GM10248 (cell line): ENCODE results near the gene ZPBP2.
"Not testable (repeated sequence)": the region's sequence is repeated elsewhere in the genome, so short reads cannot be mapped to it uniquely, and the experiment has no call there.

Experiments used
- CTCF ChIA-PET: fragments of 300-600 bp; sonication (Branson Sonifier 250); formaldehyde crosslinking; extraction: SDS; loops from one replicate; lab custom pipeline; 2021; ENCODE audit warnings: antibody characterized with exemption; lab: Yijun Ruan, JAX
- POLR2A ChIA-PET: fragments of 350-650 bp; sonication (Branson Sonifier 250); formaldehyde crosslinking; extraction: SDS; loops from one replicate; lab custom pipeline; 2020; ENCODE audit warnings: antibody characterized with exemption; lab: Yijun Ruan, JAX
- DNase-seq: peaks from one replicate; pipeline ENCODE4 v3.0.0; 2012; ENCODE audit errors: extremely low spot score
- TF ChIP-seq, protein P1 (sequence below): IDR thresholded peaks from 2 replicates; pipeline ENCODE4 v1.5.1; 2012; ENCODE audit warnings: mild to moderate bottlenecking, low read depth; ENCODE audit errors: extremely low read depth, missing control alignments, control extremely low read depth

The ZPBP2 gene

DNA sequence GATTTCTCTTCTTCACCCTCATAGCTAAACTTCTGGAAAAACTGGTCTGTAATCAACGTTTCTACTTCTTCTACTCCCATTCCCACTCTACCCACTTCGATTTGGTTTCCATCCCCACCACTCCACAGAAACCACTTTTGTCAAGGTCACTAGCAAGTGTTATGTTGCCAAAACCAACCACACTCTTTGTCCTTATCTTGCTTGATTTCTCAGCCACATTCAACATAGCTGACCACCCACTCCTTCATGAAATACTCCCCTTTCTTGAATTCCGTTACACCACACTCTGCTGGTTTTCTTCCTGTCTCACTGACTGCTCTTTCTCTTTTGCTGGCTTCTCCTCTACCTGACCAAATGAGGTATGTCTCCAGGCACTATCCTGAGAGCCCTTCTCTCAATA is 15.8 kb upstream of the ZPBP2 start:
- CTCF ChIA-PET: interaction anchor here (1.1 to 1.4 kb wide), 3 partner anchors 9 to 31 kb away, joined by 3 to 5 read pairs (median 4); no protein-coding TSS in a partner anchor
- TF ChIP-seq, protein P1, sequence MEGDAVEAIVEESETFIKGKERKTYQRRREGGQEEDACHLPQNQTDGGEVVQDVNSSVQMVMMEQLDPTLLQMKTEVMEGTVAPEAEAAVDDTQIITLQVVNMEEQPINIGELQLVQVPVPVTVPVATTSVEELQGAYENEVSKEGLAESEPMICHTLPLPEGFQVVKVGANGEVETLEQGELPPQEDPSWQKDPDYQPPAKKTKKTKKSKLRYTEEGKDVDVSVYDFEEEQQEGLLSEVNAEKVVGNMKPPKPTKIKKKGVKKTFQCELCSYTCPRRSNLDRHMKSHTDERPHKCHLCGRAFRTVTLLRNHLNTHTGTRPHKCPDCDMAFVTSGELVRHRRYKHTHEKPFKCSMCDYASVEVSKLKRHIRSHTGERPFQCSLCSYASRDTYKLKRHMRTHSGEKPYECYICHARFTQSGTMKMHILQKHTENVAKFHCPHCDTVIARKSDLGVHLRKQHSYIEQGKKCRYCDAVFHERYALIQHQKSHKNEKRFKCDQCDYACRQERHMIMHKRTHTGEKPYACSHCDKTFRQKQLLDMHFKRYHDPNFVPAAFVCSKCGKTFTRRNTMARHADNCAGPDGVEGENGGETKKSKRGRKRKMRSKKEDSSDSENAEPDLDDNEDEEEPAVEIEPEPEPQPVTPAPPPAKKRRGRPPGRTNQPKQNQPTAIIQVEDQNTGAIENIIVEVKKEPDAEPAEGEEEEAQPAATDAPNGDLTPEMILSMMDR: no peak
- DNase-seq: peak; percentile 22
- POLR2A ChIA-PET: no interaction called here

DNA sequence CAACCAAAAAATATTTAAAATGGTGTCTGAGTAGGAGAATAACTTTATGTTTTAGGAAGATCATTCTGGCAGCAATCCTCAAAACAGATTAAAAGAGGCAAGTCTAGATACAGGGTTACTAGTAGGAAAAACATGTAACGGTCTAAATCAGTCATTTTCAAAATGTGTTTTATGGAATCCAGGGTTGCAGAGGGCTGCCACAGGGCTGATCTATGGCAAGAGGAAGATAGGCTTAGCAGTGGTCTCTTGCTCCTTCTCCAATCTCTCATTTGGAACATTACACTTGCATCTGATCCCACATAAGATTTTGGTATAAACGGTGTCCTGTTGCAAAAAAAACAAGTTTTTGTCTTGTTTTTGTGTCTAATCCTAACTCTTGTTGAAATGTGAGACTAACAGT is 13.1 kb upstream of the ZPBP2 start:
- ChIA-PET POLR2A (no interaction called here), CTCF (no interaction called here)
- DNase-seq: no peak
- TF ChIP-seq, protein P1: no peak

DNA sequence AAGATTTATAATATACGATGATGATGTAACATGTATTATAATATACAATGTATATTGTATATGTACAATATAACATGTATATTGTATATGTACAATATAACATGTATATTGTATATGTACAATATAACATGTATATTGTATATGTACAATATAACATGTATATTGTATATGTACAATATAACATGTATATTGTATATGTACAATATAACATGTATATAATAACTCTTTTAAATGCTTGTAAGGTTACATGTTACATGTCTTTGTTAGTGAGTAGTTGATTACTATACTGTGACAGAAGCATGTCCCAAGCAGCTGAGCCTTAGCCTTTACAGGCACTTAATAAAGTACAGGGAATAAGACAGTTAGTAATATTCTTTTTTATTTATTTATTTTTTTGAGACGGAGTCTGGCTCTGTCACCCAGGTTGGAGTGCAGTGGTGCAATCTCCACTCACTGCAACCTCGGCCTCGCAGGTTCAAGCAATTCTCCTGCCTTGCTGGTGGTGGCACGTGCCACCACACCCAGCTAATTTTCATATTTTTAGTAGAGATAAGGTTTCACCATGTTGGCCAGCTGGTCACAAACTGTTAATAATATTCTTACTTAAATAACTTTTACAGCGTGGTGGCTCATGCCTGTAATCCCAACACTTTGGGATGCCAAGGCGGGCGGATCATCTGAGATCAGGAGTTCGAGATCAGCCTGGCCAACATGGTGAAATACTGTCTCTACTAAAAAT is 11.9 kb upstream of the ZPBP2 start:
- POLR2A ChIA-PET, DNase-seq: not testable (repeated sequence)
- CTCF ChIA-PET: interaction anchor here (1.0 kb wide), 1 partner anchor 9 kb away, joined by 4 read pairs; no protein-coding TSS in a partner anchor

DNA sequence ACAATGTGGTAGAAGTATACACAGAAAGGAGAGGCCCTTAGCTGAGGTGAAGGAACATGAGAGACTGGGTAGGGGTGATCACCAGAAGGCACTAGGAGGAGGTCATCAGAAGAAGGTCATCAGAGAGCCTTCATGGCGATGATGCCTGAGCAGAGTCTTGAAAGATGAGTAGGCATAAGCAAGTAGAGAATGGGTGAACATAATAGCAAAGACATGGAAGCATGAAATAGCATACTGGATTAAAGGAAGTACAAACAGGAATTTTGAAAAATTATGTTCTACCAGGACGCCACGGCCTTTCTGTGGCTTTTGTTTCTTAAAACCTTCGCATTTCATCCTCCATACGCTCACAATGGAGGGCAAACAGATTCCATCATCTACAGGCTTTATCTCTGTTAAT is 6.8 kb upstream of the ZPBP2 start:
- TF ChIP-seq, protein P1: no peak
- ChIA-PET CTCF (interaction anchor here (0.8 to 2.1 kb wide), 11 partner anchors 10 to 240 kb away, joined by 3 to 8 read pairs (median 3); no protein-coding TSS in a partner anchor), POLR2A (no interaction called here)
- DNase-seq: no peak

DNA sequence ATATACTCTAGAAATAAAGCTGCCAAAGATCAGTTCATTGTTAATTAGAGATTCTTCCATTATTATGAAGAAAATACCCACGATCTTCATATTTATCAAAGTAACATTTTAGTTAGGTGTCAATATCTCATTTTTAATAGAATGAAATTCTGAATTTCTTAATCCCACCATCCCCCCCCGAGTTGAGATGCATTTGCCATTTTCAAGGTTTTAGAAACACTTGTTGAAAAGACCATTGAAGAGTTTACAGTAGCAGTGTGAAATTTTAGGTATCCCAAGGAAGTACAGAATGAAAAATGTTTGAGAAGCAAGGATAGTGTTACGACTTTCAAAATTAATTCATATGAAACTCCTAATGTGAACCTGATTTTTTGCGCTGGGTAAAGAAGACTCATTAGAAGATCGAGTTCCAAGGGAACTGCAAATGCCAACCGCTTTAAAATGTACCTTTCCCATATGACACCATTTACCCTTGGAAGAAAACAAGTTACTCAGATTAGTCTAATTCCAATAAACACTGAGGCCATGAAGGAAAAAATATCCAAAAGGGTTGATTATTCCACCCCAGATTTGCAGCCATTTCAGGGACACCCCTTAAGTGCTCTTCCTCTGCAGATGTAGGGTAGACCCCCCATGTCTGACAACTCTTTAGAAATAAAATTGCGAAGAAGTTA is 4.6 kb upstream of the ZPBP2 start:
- no peak for DNase-seq
- ChIA-PET POLR2A (interaction anchor here (0.6 kb wide), 1 partner anchor 61 kb away, joined by 6 read pairs; no protein-coding TSS in a partner anchor), CTCF (interaction anchor here (1.0 to 2.2 kb wide), 7 partner anchors 17 to 134 kb away, joined by 3 to 8 read pairs (median 5); partner anchors contain the start of gene MIEN1)
- TF ChIP-seq, protein P1: no peak

DNA sequence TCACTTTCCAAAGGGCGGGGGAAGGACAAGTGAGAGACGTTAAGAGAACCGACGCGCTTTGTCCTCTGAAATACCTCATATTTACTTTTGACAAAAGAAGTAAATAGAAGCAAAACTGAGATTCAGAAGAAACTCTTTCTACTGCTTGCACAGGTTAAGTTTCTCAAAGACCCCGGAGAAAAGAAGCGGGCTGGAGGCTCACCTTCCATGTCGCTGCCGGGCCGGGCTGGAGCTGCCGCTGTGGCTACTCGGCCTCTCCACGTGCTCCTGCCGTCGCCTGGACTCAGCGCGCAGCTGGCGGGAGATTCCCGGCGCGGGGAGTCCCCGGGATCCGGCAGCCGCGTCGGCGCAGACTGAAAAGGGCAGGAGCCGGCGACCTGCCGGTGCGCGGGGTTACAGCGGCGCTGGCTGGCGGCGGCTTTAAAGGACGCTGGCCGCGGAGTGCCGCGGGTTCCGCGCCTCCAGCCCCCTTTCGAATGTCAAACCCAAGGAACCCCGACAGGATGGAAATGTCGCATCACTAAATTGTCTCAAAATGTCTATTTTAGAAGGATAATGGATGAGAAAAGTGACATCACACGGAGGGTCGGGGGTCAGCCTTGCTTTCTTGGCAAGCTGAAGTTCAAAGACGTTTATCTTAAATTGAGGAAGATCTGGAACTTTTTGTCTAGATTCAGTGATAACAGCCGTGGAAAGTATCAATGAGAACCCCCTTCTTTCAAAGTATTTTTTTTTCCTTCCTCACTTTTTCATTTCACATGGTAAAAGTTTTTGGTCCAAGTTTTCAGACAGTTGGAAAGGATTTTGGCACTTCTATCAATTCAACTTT is 3.9 kb upstream of the ZPBP2 start, which contains the start of gene IKZF3:
Gene IKZF3 (minus strand): TSS at position 395 of the 829 bp plus-strand sequence. CDS start 186 bp downstream, at position 209.
- ChIA-PET POLR2A (interaction anchor here (0.6 kb wide), 1 partner anchor 61 kb away, joined by 6 read pairs; no protein-coding TSS in a partner anchor), CTCF (interaction anchor here (1.0 to 2.2 kb wide), 11 partner anchors 17 to 242 kb away, joined by 3 to 8 read pairs (median 4); partner anchors contain the start of gene MIEN1)
- peak; percentile 79 for DNase-seq
- TF ChIP-seq, protein P1: peak; percentile 82
